CD4-positive, alpha-beta memory T cell (primary cell): ENCODE data around the gene PRR20E. TPM values are rescaled to one million over a fixed set of nuclear protein-coding genes. Genes with fewer than 3 reads are reported as not detected.

ENCODE experiments used
- polyA plus RNA-seq, 2 donors: library from polyadenylated mRNA; unstranded; fragments of 300-500 nt; fragmentation: Illumina TruSeq; gene quantifications; one replicate each; pipeline ENCODE4 v1.2.3, GENCODE V29; 2021
- total RNA-seq, 2 experiments: library from RNA; stranded (reverse); gene quantifications; one replicate each; pipeline ENCODE4 v1.2.3, GENCODE V29; 2021

Gene PRR20E
- total and polyA plus RNA-seq, 4 experiments from 2014 or later = not detected

Other genes with a start within 250 kb of the PRR20E start
- gene PRR20A, start 26.3 kb upstream of the PRR20E start, total RNA-seq = not detected
- gene PRR20A, start 26.3 kb upstream of the PRR20E start, polyA plus RNA-seq = not detected
- not detected for gene PRR20B, start 19.7 kb upstream of the PRR20E start, total RNA-seq
- gene PRR20B, start 19.7 kb upstream of the PRR20E start, polyA plus RNA-seq = not detected
- not detected for gene PRR20C, start 13.1 kb upstream of the PRR20E start, total RNA-seq
- not detected for gene PRR20C, start 13.1 kb upstream of the PRR20E start, polyA plus RNA-seq
- not detected for gene PRR20D, start 6.6 kb upstream of the PRR20E start, total RNA-seq
- not detected for gene PRR20D, start 6.6 kb upstream of the PRR20E start, polyA plus RNA-seq